DOHH2 (cell line): Measurements from ENCODE around the gene MYBPC3.

Experiments
- H3F3A ChIP-seq: fragments of 200-600 bp; sonication (generic), shearing (Covaris generic); 2 replicates; pipeline ENCODE4 v1.6.0; 2016; ENCODE audit warnings: antibody characterized with exemption, mild to moderate bottlenecking; ENCODE audit not compliant: control insufficient read depth, insufficient read depth
- H3K27ac ChIP-seq: fragments of 200-600 bp; sonication (generic); 2 replicates; pipeline ENCODE4 v1.5.1; 2014; ENCODE audit warnings: low read depth, mild to moderate bottlenecking, low read length, moderate library complexity
- H3K27me3 ChIP-seq: fragments of 200-600 bp; sonication (generic); 2 replicates; pipeline ENCODE4 v1.6.1; 2014; ENCODE audit warnings: mild to moderate bottlenecking, low read length, mixed read lengths; ENCODE audit not compliant: control insufficient read depth
- H3K36me3 ChIP-seq: fragments of 200-600 bp; sonication (generic); 2 replicates; pipeline ENCODE4 v1.6.1; 2014; ENCODE audit warnings: mild to moderate bottlenecking, low read length, moderate library complexity, mixed read lengths; ENCODE audit not compliant: control insufficient read depth
- H3K4me1 ChIP-seq: fragments of 200-600 bp; sonication (generic); 2 replicates; pipeline ENCODE4 v1.6.1; 2014; ENCODE audit warnings: mild to moderate bottlenecking, low read length, mixed read lengths; ENCODE audit not compliant: control insufficient read depth
- H3K4me2 ChIP-seq: fragments of 200-600 bp; sonication (generic); 2 replicates; pipeline ENCODE4 v1.6.0; 2014; ENCODE audit warnings: mild to moderate bottlenecking, low read length, moderate library complexity
- H3K4me3 ChIP-seq: fragments of 200-600 bp; sonication (generic); 2 replicates; pipeline ENCODE4 v1.5.1; 2014; ENCODE audit warnings: mild to moderate bottlenecking, low read length, mixed read lengths
- H3K79me2 ChIP-seq: fragments of 200-600 bp; sonication (generic); 2 replicates; pipeline ENCODE4 v1.6.1; 2014; ENCODE audit warnings: mild to moderate bottlenecking, low read length, mixed read lengths; ENCODE audit not compliant: control insufficient read depth
- H3K9me2 ChIP-seq: fragments of 200-600 bp; sonication (generic); replicated peaks from 2 replicates; pipeline ENCODE4 v1.6.1; 2014; ENCODE audit warnings: mild to moderate bottlenecking, low read length, mixed read lengths; ENCODE audit not compliant: control insufficient read depth
- H3K9me3 ChIP-seq: fragments of 200-600 bp; sonication (generic); 2 replicates; pipeline ENCODE4 v1.6.1; 2014; ENCODE audit warnings: antibody characterized with exemption, low read length, mixed read lengths; ENCODE audit not compliant: control insufficient read depth, insufficient read depth
- H4K20me1 ChIP-seq: fragments of 200-600 bp; sonication (generic); 2 replicates; pipeline ENCODE4 v1.6.0; 2014; ENCODE audit warnings: low read depth, mild to moderate bottlenecking, antibody characterized with exemption, low read length, moderate library complexity; ENCODE audit not compliant: control insufficient read depth, insufficient read depth
- CTCF ChIP-seq: fragments of 200-600 bp; sonication (generic); IDR thresholded peaks from one replicate; pipeline ENCODE4 v1.5.1; 2014; ENCODE audit warnings: antibody characterized with exemption, mild to moderate bottlenecking, low read depth, low read length; ENCODE audit not compliant: poor library complexity, severe bottlenecking
- EZH2phosphoT487 ChIP-seq: fragments of 200-600 bp; sonication (generic); IDR thresholded peaks from 2 replicates; pipeline ENCODE4 v1.6.1; 2017; ENCODE audit warnings: borderline replicate concordance, mild to moderate bottlenecking, antibody characterized with exemption, low read length, moderate library complexity, mixed read lengths

The MYBPC3 gene

GRCh38 chr11:47358731-47359051, 6.2 kb upstream of the MYBPC3 start:
- no peak overlapping the region for H3K4me2 ChIP-seq

GRCh38 chr11:47357985-47358730, 5.7 kb upstream of the MYBPC3 start:
- no peaks in the 10 kb centered on the region; the same call in 1 of the 2 replicates for H3K4me1 ChIP-seq
- peaks cover 18% of the 10 kb centered on the region for H3K79me2 ChIP-seq
- H3K4me2 ChIP-seq = no peak overlapping the region
- no peaks in the 10 kb centered on the region for H4K20me1 ChIP-seq
- no peaks in the 10 kb centered on the region for H3K27me3 ChIP-seq
- H3K36me3 ChIP-seq = peaks cover 32% of the 10 kb centered on the region
- no peak overlapping the region for H3K4me3 ChIP-seq
- peaks cover 8% of the 10 kb centered on the region; the same call in 1 of the 2 replicates for H3K9me3 ChIP-seq
- no peak overlapping the region for H3K27ac ChIP-seq
- H3K9me2 ChIP-seq = no peaks in the 10 kb centered on the region
- no peak for TF ChIP-seq EZH2phosphoT487
- H3F3A ChIP-seq = peaks cover 8% of the 10 kb centered on the region; the same call in 1 of the 2 replicates

More at GRCh38 chr11:47358731-47359051, 6.2 kb upstream of the MYBPC3 start:
- TF ChIP-seq CTCF (no peak), EZH2phosphoT487 (no peak)
- Histone ChIP-seq H3K36me3 (peaks cover 32% of the 10 kb centered on the region), H3K4me3 (no peak overlapping the region), H3K9me3 (peaks cover 8% of the 10 kb centered on the region; the same call in 1 of the 2 replicates), H3K4me1 (no peaks in the 10 kb centered on the region; the same call in 1 of the 2 replicates), H3K9me2 (no peaks in the 10 kb centered on the region), H3K27me3 (no peaks in the 10 kb centered on the region), H4K20me1 (no peaks in the 10 kb centered on the region), H3F3A (peaks cover 8% of the 10 kb centered on the region; the same call in 1 of the 2 replicates), H3K79me2 (peaks cover 19% of the 10 kb centered on the region), H3K27ac (no peak overlapping the region)

GRCh38 chr11:47356998-47357329, 4.5 kb upstream of the MYBPC3 start:
- Histone ChIP-seq H3K4me2 (no peak overlapping the region), H3K4me3 (no peak overlapping the region), H3F3A (peaks cover 8% of the 10 kb centered on the region; the same call in 1 of the 2 replicates), H3K4me1 (no peaks in the 10 kb centered on the region; the same call in 1 of the 2 replicates), H3K79me2 (peaks cover 18% of the 10 kb centered on the region), H4K20me1 (no peaks in the 10 kb centered on the region), H3K27ac (no peak overlapping the region), H3K9me3 (peaks cover 8% of the 10 kb centered on the region; the same call in 1 of the 2 replicates), H3K36me3 (peaks cover 32% of the 10 kb centered on the region), H3K9me2 (no peaks in the 10 kb centered on the region), H3K27me3 (no peaks in the 10 kb centered on the region)
- no peak for TF ChIP-seq CTCF
- no peak for TF ChIP-seq EZH2phosphoT487

GRCh38 chr11:47356129-47356997, 3.9 kb upstream of the MYBPC3 start:
- H3K4me2 ChIP-seq = no peak overlapping the region
- H3K79me2 ChIP-seq = peaks cover 12% of the 10 kb centered on the region
- H3K4me1 ChIP-seq = no peaks in the 10 kb centered on the region; the same call in 1 of the 2 replicates
- H3K9me2 ChIP-seq = no peaks in the 10 kb centered on the region
- H3F3A ChIP-seq = peaks cover 8% of the 10 kb centered on the region; the same call in 1 of the 2 replicates
- peaks cover 32% of the 10 kb centered on the region for H3K36me3 ChIP-seq
- TF ChIP-seq EZH2phosphoT487 = no peak
- no peak for TF ChIP-seq CTCF
- peaks cover 8% of the 10 kb centered on the region; the same call in 1 of the 2 replicates for H3K9me3 ChIP-seq
- H4K20me1 ChIP-seq = no peaks in the 10 kb centered on the region
- H3K27me3 ChIP-seq = no peaks in the 10 kb centered on the region
- H3K4me3 ChIP-seq = no peak overlapping the region
- no peak overlapping the region for H3K27ac ChIP-seq
